Measurements from ENCODE around the gene MARVELD3. TPM values are rescaled to one million over a fixed set of nuclear protein-coding genes. Genes with fewer than 3 reads are reported as not detected.

Gene MARVELD3
- total RNA-seq, 2 experiments from 2014 or later: not detected

DNA sequence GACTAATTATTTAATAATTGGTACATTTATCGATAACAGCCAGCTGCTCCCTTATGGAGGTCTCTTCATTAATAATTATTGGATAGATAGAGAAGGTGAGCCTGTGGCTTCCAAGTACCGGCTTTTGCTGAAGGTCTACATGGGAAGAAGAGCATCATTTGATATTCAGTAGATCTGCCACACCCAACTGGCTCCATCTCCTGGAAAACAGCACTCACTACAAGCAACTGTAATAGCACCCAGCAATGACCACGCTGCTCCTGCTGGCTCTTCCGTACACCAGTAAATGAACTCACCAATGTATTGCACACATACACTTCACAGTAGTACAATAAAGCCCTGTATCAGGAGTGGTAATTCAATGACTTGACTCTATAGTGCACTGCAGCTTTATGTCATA is 19.5 kb downstream of the MARVELD3 start:
- ATAC-seq (ENCODE audit: poor library complexity): no peak

DNA sequence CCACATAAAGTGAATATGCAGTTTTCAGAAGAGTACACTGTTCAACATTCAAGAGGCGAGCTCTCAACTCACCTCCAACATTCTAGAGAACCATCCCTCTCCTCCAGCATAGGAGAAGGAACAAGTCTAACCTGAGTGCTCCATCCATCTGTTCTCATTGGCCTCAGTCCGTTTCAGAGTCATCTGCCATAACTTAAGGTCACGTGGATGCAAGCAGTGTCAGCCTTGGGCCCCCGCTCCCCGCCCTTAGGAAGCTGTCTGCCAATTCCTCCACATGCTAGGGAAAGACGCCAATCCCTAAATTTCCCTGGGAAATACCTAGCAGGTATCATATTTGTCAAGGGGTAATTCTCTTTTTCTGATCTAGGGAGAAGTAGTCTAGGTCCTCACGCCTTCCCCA is 21.4 kb downstream of the MARVELD3 start:
- Histone ChIP-seq H3K27ac (ENCODE audit: low read depth in 1 of 2, low read length in 2 of 2) (no peak overlapping the region), H3K4me1 (ENCODE audit: insufficient read depth, low read length) (no peaks in the 10 kb centered on the region), H3K9me3 (ENCODE audit: control insufficient read depth in 1 of 2, insufficient read depth in 1 of 2, low read length in 2 of 2) (no peaks in the 10 kb centered on the region), H3K36me3 (ENCODE audit: insufficient read depth, low read length) (peaks cover 18% of the 10 kb centered on the region), H3K27me3 (ENCODE audit: control insufficient read depth in 1 of 2, insufficient read depth in 2 of 2, low read length in 2 of 2) (no peaks in the 10 kb centered on the region), H3K4me3 (ENCODE audit: low read length) (no peak overlapping the region)
- no peaks in the 10 kb centered on the region for H3K4me1 Mint-ChIP-seq (ENCODE audit: low read depth)
- POLR2A ChIA-PET: no interaction called here
- H3K4me3 Mint-ChIP-seq: no peak overlapping the region
- DNase-seq (no peak), ATAC-seq (ENCODE audit: poor library complexity) (no peak)
- peaks cover 45% of the 10 kb centered on the region for H3K36me3 Mint-ChIP-seq (ENCODE audit: low read depth)
- intact Hi-C loops (cut with DNase I, micrococcal nuclease): no loop called here
- no peaks in the 10 kb centered on the region for H3K9me3 Mint-ChIP-seq
- H3K27ac Mint-ChIP-seq: no peak overlapping the region
- CTCF ChIA-PET: no interaction called here
- TF ChIP-seq, protein P1, sequence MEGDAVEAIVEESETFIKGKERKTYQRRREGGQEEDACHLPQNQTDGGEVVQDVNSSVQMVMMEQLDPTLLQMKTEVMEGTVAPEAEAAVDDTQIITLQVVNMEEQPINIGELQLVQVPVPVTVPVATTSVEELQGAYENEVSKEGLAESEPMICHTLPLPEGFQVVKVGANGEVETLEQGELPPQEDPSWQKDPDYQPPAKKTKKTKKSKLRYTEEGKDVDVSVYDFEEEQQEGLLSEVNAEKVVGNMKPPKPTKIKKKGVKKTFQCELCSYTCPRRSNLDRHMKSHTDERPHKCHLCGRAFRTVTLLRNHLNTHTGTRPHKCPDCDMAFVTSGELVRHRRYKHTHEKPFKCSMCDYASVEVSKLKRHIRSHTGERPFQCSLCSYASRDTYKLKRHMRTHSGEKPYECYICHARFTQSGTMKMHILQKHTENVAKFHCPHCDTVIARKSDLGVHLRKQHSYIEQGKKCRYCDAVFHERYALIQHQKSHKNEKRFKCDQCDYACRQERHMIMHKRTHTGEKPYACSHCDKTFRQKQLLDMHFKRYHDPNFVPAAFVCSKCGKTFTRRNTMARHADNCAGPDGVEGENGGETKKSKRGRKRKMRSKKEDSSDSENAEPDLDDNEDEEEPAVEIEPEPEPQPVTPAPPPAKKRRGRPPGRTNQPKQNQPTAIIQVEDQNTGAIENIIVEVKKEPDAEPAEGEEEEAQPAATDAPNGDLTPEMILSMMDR (IDR thresholded peaks at IDR 0.05): no peak
- no peaks in the 10 kb centered on the region for H3K27me3 Mint-ChIP-seq

More for the DNA sequence above, 19.5 kb downstream of the MARVELD3 start:
- Mint-ChIP-seq H3K9me3 (no peaks in the 10 kb centered on the region), H3K4me3 (no peak overlapping the region), H3K36me3 (ENCODE audit: low read depth) (peaks cover 28% of the 10 kb centered on the region), H3K27me3 (no peaks in the 10 kb centered on the region), H3K27ac (no peak overlapping the region), H3K4me1 (ENCODE audit: low read depth) (no peaks in the 10 kb centered on the region)
- no peaks in the 10 kb centered on the region for H3K27me3 ChIP-seq (ENCODE audit: control insufficient read depth in 1 of 2, insufficient read depth in 2 of 2, low read length in 2 of 2)
- H3K4me3 ChIP-seq (ENCODE audit: low read length): no peak overlapping the region
- H3K9me3 ChIP-seq (ENCODE audit: control insufficient read depth in 1 of 2, insufficient read depth in 1 of 2, low read length in 2 of 2): no peaks in the 10 kb centered on the region
- POLR2A ChIA-PET: no interaction called here
- H3K4me1 ChIP-seq (ENCODE audit: insufficient read depth, low read length): no peaks in the 10 kb centered on the region
- DNase-seq: peak in 3 of 14 experiments; percentile 7 to 33 (median 22)
- CTCF ChIA-PET: no interaction called here
- H3K36me3 ChIP-seq (ENCODE audit: insufficient read depth, low read length): peaks cover 18% of the 10 kb centered on the region
- intact Hi-C loops (cut with DNase I, micrococcal nuclease): no loop called here
- no peak overlapping the region for H3K27ac ChIP-seq (ENCODE audit: low read depth in 1 of 2, low read length in 2 of 2)
- TF ChIP-seq, protein P1 (IDR thresholded peaks at IDR 0.05): peak; percentile 24

DNA sequence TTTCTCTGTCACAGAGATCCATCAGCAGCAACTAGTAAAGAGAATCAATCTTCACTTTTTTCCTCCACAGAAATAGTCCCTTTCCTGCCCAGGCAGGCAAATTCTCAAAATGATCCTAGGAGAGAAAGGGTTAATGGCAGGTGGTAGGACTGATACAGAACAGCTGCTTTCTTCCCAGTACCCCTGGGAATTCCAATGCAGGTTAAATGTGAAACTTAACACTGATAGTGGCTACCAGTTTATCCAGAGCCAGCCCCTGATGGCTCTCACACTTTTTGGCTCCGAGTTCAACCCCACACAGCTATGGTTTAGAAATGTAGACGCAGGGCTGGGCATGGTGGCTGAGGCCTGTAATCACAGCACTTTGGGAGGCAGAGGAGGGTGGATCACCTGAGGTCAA is 22.2 kb downstream of the MARVELD3 start:
- Histone ChIP-seq H3K27ac (ENCODE audit: low read depth in 1 of 2, low read length in 2 of 2) (no peak overlapping the region), H3K4me3 (ENCODE audit: low read length) (no peak overlapping the region), H3K36me3 (ENCODE audit: insufficient read depth, low read length) (peaks cover 23% of the 10 kb centered on the region), H3K27me3 (ENCODE audit: control insufficient read depth in 1 of 2, insufficient read depth in 2 of 2, low read length in 2 of 2) (no peaks in the 10 kb centered on the region), H3K4me1 (ENCODE audit: insufficient read depth, low read length) (no peaks in the 10 kb centered on the region), H3K9me3 (ENCODE audit: control insufficient read depth in 1 of 2, insufficient read depth in 1 of 2, low read length in 2 of 2) (no peaks in the 10 kb centered on the region)
- Mint-ChIP-seq H3K9me3 (no peaks in the 10 kb centered on the region), H3K27me3 (no peaks in the 10 kb centered on the region), H3K4me1 (ENCODE audit: low read depth) (no peaks in the 10 kb centered on the region), H3K36me3 (ENCODE audit: low read depth) (peaks cover 53% of the 10 kb centered on the region), H3K27ac (no peak overlapping the region), H3K4me3 (no peak overlapping the region)
- TF ChIP-seq, protein P1 (IDR thresholded peaks at IDR 0.05): no peak
- intact Hi-C loops (cut with DNase I, micrococcal nuclease): no loop called here
- no peak for ATAC-seq (ENCODE audit: poor library complexity)
- CTCF ChIA-PET: no interaction called here
- POLR2A ChIA-PET: no interaction called here
- DNase-seq: no peak
